ENCODE measurements around the gene XCR1.

DNA sequence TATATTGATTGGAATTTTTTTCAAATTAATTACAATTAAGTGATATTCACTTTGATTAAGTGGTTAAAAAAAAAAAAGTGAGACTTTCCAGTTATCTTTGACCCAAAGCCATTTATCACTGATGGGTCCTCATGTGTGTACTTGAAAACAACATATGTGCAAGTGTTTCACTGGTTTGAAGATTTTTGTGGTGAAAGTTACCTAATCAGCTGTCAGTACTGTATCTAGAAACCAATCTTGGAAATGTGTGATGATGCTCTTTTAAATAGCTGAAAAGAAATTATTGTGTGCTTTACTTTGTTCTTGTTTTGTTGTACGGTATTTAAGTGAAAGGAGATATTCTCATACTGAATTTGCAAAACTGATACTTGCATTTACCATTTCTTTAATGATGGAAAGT lies 11.6 kb upstream of the XCR1 start:
- TF ChIP-seq, protein P1, sequence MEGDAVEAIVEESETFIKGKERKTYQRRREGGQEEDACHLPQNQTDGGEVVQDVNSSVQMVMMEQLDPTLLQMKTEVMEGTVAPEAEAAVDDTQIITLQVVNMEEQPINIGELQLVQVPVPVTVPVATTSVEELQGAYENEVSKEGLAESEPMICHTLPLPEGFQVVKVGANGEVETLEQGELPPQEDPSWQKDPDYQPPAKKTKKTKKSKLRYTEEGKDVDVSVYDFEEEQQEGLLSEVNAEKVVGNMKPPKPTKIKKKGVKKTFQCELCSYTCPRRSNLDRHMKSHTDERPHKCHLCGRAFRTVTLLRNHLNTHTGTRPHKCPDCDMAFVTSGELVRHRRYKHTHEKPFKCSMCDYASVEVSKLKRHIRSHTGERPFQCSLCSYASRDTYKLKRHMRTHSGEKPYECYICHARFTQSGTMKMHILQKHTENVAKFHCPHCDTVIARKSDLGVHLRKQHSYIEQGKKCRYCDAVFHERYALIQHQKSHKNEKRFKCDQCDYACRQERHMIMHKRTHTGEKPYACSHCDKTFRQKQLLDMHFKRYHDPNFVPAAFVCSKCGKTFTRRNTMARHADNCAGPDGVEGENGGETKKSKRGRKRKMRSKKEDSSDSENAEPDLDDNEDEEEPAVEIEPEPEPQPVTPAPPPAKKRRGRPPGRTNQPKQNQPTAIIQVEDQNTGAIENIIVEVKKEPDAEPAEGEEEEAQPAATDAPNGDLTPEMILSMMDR (IDR thresholded peaks at IDR 0.05; ENCODE audit: control extremely low read depth in 1 of 3, insufficient read depth in 1 of 3, low read depth in 1 of 3, low read length in 3 of 3), result no peak
- TF ChIP-seq GABPA (IDR thresholded peaks at IDR 0.05; ENCODE audit: borderline replicate concordance, insufficient read depth, low read length) (no peak), POLR2AphosphoS5 (IDR thresholded peaks at IDR 0.05; ENCODE audit: low read depth, low read length) (no peak), EZH2 (IDR thresholded peaks at IDR 0.05; ENCODE audit: low read depth, low read length, severe bottlenecking) (no peak), EP300 (IDR thresholded peaks at IDR 0.05; ENCODE audit: borderline replicate concordance in 1 of 2, low read depth in 2 of 2, low read length in 2 of 2) (no peak), KDM5A (IDR thresholded peaks at IDR 0.05; ENCODE audit: low read length) (no peak), SIN3A (conservative IDR thresholded peaks at IDR 0.05 in 1 of 2, IDR thresholded peaks at IDR 0.05 in 1 of 2; ENCODE audit: low read depth in 1 of 2, low read length in 2 of 2) (no peak), RFX5 (IDR thresholded peaks at IDR 0.05; ENCODE audit: borderline replicate concordance, low read depth, low read length) (no peak), POLR2A (IDR thresholded peaks at IDR 0.05; ENCODE audit: control extremely low read depth in 1 of 2, low read depth in 2 of 2, low read length in 2 of 2) (no peak), GTF2F1 (IDR thresholded peaks at IDR 0.05; ENCODE audit: borderline replicate concordance, low read depth, low read length) (no peak), SIX5 (IDR thresholded peaks at IDR 0.05; ENCODE audit: low read depth, low read length) (no peak)

Data from H1 (cell line).